GM18499 (cell line): ENCODE data around the gene CNTN5.

Source experiments
- ATAC-seq: cut with Tn5 transposase; IDR thresholded peaks from one replicate; pipeline ENCODE4 v1.9.1; 2021; ENCODE audit warnings: moderate number of reproducible peaks; ENCODE audit not compliant: insufficient read depth, unreplicated experiment

CNTN5 gene

DNA sequence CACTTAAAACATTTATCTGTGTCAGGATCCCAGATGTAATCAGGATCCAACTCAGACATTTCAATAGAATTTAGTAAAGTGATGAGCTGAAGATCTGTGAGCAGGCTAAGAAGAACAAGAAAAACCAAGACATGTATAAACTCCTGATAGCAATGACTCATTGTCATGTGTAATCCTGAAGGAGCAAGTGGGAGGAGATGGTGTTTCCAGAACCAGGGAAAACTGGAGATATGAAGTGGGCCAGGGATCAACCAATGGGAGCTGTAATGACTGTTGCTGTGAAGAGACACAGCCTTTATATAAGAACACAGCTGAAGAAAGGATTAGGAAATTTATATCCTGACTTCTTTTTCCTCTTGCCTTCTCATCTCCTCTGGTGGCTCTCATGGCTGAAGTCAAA, 983.8 kb downstream of the CNTN5 start:
- no peak for ATAC-seq

- ATAC-seq: no peak
These were observed 987.7 kb downstream of the CNTN5 start for GRCh38 chr11:100008417-100008816.

GRCh38 chr11:100009728-100010127, 989.0 kb downstream of the CNTN5 start:
- no peak for ATAC-seq

GRCh38 chr11:100010393-100010792, 989.6 kb downstream of the CNTN5 start:
- no peak for ATAC-seq

DNA sequence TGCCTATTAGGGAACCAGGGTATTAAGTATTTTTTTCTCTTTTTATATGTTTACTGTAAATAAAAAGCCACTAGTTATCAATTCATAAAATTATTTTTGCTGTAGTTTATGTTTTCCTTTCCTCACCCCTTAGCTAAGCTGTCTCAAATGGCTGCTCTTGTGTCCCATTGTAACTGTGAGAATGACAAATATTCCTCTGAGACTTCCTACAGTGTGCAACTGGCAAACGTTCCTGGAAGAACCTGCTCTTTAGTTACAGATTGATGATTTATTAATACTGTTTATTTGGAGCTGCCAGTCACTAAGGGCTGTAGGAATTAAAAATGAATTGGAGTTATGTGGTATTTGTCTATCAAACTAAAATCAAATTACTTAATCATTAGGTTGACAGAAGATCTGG, 990.9 kb downstream of the CNTN5 start:
- no peak for ATAC-seq

- no peak for ATAC-seq
These were observed 992.3 kb downstream of the CNTN5 start for GRCh38 chr11:100013011-100013410.

DNA sequence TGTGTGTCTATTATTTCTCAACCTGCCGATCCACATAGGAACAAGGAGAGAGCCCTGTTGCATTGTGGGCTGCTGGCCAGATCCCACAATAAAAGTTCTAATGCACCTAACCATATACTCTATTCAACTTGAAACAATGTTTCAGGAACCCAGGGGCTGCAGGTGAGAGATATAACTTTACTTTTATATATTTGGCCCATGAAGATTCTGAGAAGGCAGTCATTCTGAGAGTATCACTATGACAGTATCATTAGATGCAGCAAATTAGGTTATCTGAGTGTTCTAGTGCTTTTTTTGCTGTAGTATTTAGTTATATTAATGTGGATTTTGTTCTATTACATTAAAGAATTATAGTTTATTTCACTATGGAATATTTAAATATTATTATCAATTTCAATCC, 1011.2 kb downstream of the CNTN5 start:
- ATAC-seq: no peak

GRCh38 chr11:100061006-100061405, 1040.3 kb downstream of the CNTN5 start:
- ATAC-seq: no peak

DNA sequence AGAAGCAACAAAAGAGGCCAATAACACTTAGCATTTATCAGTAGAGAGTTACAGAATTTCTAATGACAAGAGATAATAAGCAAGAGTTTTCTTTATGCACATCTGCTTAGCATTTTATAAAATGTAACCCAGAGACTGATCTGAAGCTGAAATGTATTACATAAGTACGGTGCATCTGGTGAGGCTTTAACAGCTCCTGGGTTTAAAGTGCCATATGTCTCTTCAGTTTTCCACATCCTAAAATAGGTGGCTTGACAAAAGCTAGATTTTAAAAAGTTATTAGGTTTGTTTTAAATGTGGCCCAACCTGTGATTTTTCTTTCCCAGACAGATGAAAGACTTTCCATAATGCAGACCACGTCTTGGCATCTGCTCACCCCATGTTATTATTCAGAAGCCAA, 1045.7 kb downstream of the CNTN5 start:
- no peak for ATAC-seq

GRCh38 chr11:100068116-100068515, 1047.4 kb downstream of the CNTN5 start:
- no peak for ATAC-seq

- no peak for ATAC-seq
These were observed 1051.4 kb downstream of the CNTN5 start for GRCh38 chr11:100072131-100072530.

GRCh38 chr11:100080381-100080780, 1059.6 kb downstream of the CNTN5 start:
- no peak for ATAC-seq

- ATAC-seq: no peak
These were observed 1060.1 kb downstream of the CNTN5 start for GRCh38 chr11:100080821-100081220.

DNA sequence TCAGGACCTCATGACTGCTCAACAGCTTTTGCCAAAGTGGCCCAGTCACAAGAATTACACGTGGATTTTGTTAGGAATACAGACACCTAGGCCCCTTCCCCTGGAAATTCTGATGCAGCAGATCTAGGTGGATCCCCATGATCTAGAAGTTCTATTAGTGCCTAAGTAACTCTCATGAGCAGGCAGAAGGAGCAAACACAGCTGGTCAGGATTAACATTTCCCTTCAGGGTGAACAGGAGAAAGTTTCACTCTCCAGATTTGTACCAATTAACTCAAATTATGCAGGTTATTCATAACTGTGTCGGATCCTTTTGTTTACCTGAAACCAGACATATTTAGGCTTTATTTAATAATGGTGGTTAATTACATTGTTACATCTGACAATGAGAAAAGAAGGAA, 1072.9 kb downstream of the CNTN5 start:
- ATAC-seq: no peak

GRCh38 chr11:100094121-100094865, 1073.5 kb downstream of the CNTN5 start:
- ATAC-seq: no peak

- no peak for ATAC-seq
These were observed 1075.1 kb downstream of the CNTN5 start for GRCh38 chr11:100095809-100096208.

DNA sequence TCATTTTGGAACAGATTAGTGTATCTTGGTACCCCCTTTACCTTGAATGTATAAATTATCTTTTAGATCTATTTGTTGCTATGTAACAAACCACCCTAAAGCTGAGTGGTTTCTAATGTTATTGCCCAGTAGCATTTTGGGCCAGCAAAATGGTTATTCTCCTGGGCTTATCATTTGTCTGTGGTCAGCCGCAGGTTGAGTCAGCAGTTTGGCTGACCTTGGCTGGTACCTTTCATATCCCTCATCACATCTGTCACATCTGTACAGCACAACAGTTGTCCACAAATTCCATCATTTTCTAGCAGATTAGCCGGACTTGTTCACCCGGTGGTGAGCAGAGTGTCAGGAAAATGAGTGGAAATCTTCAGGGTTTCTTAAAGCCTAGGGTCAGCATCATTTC, 1077.8 kb downstream of the CNTN5 start:
- no peak for ATAC-seq

- no peak for ATAC-seq
These were observed 1084.7 kb downstream of the CNTN5 start for GRCh38 chr11:100105255-100105981.

- ATAC-seq: no peak
These were observed 1085.2 kb downstream of the CNTN5 start for GRCh38 chr11:100105982-100106358.

GRCh38 chr11:100119176-100119575, 1098.4 kb downstream of the CNTN5 start:
- ATAC-seq: no peak

DNA sequence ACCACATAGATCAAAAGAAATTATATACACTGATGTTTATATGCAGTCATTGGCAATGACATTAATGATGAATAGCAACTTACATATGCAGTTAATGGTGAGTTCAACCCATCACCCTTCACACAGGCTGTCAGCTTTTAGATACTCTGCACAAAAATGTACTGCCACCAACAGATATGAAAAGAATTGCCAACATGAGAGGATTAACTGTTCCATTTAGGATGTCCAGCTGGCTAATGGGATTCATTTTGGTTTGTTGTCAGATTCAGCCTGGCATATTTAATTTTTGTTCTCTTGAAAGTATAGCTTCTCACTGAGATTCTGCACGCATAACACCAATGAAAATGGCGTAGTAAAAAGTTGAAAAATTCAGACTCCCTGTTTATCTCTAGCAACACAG, 1112.4 kb downstream of the CNTN5 start:
- ATAC-seq: no peak

DNA sequence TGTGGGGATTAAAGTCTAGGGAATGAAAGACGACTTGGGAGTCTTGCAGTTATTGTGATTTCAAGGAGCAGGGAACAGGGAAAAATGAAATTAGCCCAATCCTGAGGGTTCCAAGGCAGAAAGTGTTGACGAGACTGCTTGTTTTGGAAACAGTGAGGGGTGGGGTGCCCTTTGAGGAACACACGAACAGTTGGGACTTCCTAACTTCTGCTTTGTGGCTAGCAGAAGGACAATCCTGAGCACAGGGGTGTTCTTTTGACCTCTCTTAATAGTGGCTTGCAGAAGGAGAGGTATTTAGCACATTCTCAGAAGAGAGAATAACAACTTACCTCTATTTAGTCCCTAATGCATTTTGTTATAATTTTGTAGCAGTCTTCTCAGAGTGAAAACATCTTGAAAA, 1120.5 kb downstream of the CNTN5 start:
- no peak for ATAC-seq
